ENCODE results near the gene NR2F2. TPM values are rescaled to one million over a fixed set of nuclear protein-coding genes. Genes with fewer than 3 reads are reported as not detected.

Gene NR2F2
- total RNA-seq, 1 donor from 2014 or later, result 50.6 TPM

DNA sequence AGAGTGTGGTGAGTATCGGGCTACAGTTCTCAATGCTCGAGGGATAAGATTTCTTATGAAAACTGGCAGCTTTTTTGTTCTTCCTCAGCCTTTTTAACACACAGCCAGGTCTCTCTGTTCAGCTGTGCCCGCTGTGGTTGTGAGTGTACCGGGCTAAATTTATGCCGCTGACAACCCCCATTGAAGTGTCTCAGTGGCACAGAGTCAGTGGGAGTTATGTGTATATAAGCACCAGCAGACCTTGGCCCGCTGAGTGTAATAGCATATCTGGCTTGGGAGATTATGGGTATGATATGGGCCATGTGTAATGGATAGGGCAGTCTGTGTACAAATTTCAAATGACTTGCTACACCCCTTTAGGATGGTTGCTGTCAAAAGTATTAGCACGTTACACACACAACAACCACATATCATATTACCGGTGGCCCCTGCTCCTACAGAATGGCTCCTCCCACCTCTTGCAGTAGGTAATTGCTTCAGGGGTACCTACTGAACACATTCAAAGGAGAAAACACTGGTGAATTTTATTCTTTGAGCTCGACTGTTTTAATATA, 26.9 kb upstream of the NR2F2 start:
- no peaks in the 10 kb centered on the region for H3K36me3 ChIP-seq
- no peaks in the 10 kb centered on the region for H3K9me3 ChIP-seq
- peaks cover 10% of the 10 kb centered on the region for H3K4me1 ChIP-seq
- H3K27me3 ChIP-seq (ENCODE audit: low read depth), result no peaks in the 10 kb centered on the region
- ATAC-seq (no peak), DNase-seq (no peak)
- TF ChIP-seq, protein P1, sequence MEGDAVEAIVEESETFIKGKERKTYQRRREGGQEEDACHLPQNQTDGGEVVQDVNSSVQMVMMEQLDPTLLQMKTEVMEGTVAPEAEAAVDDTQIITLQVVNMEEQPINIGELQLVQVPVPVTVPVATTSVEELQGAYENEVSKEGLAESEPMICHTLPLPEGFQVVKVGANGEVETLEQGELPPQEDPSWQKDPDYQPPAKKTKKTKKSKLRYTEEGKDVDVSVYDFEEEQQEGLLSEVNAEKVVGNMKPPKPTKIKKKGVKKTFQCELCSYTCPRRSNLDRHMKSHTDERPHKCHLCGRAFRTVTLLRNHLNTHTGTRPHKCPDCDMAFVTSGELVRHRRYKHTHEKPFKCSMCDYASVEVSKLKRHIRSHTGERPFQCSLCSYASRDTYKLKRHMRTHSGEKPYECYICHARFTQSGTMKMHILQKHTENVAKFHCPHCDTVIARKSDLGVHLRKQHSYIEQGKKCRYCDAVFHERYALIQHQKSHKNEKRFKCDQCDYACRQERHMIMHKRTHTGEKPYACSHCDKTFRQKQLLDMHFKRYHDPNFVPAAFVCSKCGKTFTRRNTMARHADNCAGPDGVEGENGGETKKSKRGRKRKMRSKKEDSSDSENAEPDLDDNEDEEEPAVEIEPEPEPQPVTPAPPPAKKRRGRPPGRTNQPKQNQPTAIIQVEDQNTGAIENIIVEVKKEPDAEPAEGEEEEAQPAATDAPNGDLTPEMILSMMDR (IDR thresholded peaks at IDR 0.05), result no peak
- H3K4me3 ChIP-seq, result no peak overlapping the region
- intact Hi-C loops (cut with DNase I), result no loop called here
- no peak overlapping the region for H3K27ac ChIP-seq

DNA sequence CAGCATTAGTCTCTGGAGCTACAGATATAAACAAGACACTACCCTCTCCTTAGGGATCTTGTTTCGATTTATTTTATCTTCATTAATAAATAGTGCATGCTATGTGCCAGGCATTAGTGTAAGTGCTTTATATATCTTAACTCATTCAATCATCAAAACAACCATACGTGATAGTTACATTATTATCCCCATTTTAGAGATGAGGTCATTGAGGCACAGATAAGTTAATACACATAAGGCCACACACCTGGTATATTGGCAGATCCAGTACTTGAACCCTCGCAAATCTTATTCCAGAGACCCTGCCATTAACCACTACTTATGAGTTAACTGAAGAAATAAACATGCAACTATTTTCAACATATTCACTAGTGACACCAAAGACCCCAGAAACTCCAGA, 25.7 kb upstream of the NR2F2 start:
- ATAC-seq (no peak), DNase-seq (no peak)
- Histone ChIP-seq H3K9me3 (no peaks in the 10 kb centered on the region), H3K27me3 (ENCODE audit: low read depth) (no peaks in the 10 kb centered on the region), H3K27ac (no peak overlapping the region), H3K36me3 (no peaks in the 10 kb centered on the region), H3K4me1 (peaks cover 11% of the 10 kb centered on the region), H3K4me3 (no peak overlapping the region)
- intact Hi-C loops (cut with DNase I), result no loop called here
- TF ChIP-seq, protein P1 (IDR thresholded peaks at IDR 0.05), result no peak

DNA sequence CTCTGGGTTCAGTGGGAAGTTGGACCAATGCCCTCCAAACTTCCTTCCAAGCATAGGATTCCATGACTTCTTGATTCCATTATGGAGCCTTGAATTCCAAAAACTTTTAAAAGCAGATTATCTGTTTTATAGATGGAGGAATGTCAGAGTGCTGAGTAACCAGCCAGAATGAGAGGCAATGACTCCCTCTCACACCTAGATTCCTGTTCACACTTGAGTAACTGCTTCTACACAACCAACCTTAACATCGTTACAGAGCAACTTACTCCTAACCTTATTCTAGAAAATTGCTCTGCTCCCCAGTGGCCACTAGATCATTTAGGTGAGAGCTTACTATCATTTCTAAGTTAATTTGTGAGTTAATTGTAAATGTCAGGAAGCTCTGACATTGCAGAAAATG, 24.2 kb upstream of the NR2F2 start:
- intact Hi-C loops (cut with DNase I), result no loop called here
- H3K4me1 ChIP-seq, result peaks cover 11% of the 10 kb centered on the region
- TF ChIP-seq, protein P1 (IDR thresholded peaks at IDR 0.05), result no peak
- H3K9me3 ChIP-seq, result no peaks in the 10 kb centered on the region
- H3K4me3 ChIP-seq, result no peak overlapping the region
- ATAC-seq, result no peak
- DNase-seq, result no peak
- H3K36me3 ChIP-seq, result no peaks in the 10 kb centered on the region
- H3K27ac ChIP-seq, result no peak overlapping the region
- no peaks in the 10 kb centered on the region for H3K27me3 ChIP-seq (ENCODE audit: low read depth)

- intact Hi-C loops (cut with DNase I), result no loop called here
- H3K27ac ChIP-seq, result no peak overlapping the region
Observed at GRCh38 chr15:96307856-96308394, 22.6 kb upstream of the NR2F2 start.

DNA sequence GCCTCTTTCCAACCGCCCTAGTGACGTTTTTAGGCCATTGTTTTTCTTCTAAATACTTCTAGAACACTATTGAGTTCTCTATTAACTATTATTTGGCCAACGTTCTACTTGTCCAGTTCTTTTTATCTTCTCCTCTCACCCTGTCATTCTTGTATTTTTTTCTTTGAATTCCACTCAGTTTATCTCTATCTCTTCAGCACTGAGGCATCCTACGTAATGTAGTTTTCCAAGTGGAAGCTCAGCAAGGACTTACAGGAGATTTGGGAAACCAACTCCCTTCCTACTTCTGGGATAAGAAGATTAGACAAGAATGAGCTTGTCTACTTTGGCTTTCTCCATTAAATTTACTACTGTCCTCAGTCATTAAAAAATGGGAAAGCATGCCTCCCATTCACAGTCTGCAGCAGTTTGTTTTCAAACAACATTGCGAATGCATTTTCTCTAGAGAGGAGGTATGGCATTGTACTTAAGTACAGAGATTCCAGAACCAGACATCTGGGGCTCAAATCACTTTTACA, 21.3 kb upstream of the NR2F2 start:
- no peak for DNase-seq
- Histone ChIP-seq H3K4me3 (no peak overlapping the region), H3K27me3 (ENCODE audit: low read depth) (no peaks in the 10 kb centered on the region), H3K4me1 (peaks cover 11% of the 10 kb centered on the region), H3K36me3 (no peaks in the 10 kb centered on the region), H3K9me3 (no peaks in the 10 kb centered on the region), H3K27ac (no peak overlapping the region)
- TF ChIP-seq, protein P1 (IDR thresholded peaks at IDR 0.05), result no peak
- intact Hi-C loops (cut with DNase I), result no loop called here
- ATAC-seq, result no peak

More at GRCh38 chr15:96307856-96308394, 22.6 kb upstream of the NR2F2 start:
- Histone ChIP-seq H3K36me3 (no peaks in the 10 kb centered on the region), H3K9me3 (no peaks in the 10 kb centered on the region), H3K27me3 (ENCODE audit: low read depth) (no peaks in the 10 kb centered on the region), H3K4me3 (no peak overlapping the region), H3K4me1 (peaks cover 11% of the 10 kb centered on the region)
- ATAC-seq (no peak), DNase-seq (no peak)
- TF ChIP-seq, protein P1 (IDR thresholded peaks at IDR 0.05), result no peak
